Gastrocnemius medialis (tissue), 4 donors: ENCODE data around the gene GIPC3.

ENCODE experiments used
- POLR2A ChIP-seq, 2 donors: fragments of 450-650 bp; IDR thresholded peaks; one replicate each; pipeline ENCODE4 v1.6.1; 2017; ENCODE audit warnings: antibody characterized with exemption in 2 of 2, mild to moderate bottlenecking in 2 of 2, moderate library complexity in 2 of 2
- TF ChIP-seq, protein P1 (sequence below), 5 experiments: fragments of 450-650 bp in 3 of 5; fragments of 200-600 bp in 2 of 5; sonication (generic) in 2 of 5; IDR thresholded peaks in 4 of 5; conservative IDR thresholded peaks in 1 of 5; 1 replicate in 4 of 5; 2 replicates in 1 of 5; pipeline ENCODE4 v1.5.1; 2016 to 2019; ENCODE audit warnings: antibody characterized with exemption in 5 of 5, mild to moderate bottlenecking in 3 of 5, moderate library complexity in 3 of 5

DNA sequence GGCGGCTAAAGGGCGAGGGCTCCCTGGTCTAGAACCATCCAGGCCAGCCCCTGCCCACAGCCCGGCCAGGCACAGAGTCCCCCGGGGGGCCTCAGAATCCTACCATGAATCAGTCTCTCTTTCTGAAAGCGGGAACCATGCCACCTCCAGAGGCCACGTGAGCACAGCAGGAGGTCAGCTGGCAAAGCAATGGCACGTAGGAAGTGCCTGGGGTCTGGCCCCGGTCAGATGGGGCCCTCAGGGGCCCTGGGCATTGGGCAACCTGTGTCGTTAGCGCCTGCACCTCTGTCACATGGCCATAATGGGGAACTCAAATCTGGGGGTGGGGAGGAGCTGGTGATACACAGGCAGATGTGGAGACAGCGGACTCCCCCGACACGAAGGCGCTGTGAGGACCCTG, 36.7 kb upstream of the GIPC3 start:
- no peak for TF ChIP-seq POLR2A (IDR thresholded peaks at IDR 0.05)
- TF ChIP-seq, protein P1, sequence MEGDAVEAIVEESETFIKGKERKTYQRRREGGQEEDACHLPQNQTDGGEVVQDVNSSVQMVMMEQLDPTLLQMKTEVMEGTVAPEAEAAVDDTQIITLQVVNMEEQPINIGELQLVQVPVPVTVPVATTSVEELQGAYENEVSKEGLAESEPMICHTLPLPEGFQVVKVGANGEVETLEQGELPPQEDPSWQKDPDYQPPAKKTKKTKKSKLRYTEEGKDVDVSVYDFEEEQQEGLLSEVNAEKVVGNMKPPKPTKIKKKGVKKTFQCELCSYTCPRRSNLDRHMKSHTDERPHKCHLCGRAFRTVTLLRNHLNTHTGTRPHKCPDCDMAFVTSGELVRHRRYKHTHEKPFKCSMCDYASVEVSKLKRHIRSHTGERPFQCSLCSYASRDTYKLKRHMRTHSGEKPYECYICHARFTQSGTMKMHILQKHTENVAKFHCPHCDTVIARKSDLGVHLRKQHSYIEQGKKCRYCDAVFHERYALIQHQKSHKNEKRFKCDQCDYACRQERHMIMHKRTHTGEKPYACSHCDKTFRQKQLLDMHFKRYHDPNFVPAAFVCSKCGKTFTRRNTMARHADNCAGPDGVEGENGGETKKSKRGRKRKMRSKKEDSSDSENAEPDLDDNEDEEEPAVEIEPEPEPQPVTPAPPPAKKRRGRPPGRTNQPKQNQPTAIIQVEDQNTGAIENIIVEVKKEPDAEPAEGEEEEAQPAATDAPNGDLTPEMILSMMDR (IDR thresholded peaks at IDR 0.05 in 4 of 5, conservative IDR thresholded peaks at IDR 0.05 in 1 of 5) = no peak
